GM23338 (cell line): Measurements from ENCODE around the gene WDR76.

Experiments used
- POLR2AphosphoS5 ChIP-seq: IDR thresholded peaks from 2 replicates; pipeline ENCODE4 v1.6.1; 2016; ENCODE audit warnings: antibody characterized with exemption, low read depth
- TF ChIP-seq, protein P1 (sequence below), 2 experiments: fragments of 200-600 bp in 1 of 2; sonication (generic) in 1 of 2; conservative IDR thresholded peaks; 2 replicates each; pipeline versions ENCODE4 v1.5.1 to v1.6.1; 2016 to 2017; ENCODE audit warnings: antibody characterized with exemption in 2 of 2, low read depth in 2 of 2, mild to moderate bottlenecking in 2 of 2, moderate library complexity in 1 of 2
- TF ChIP-seq, protein P2 (sequence below): IDR thresholded peaks from 2 replicates; pipeline ENCODE4 v1.6.1; 2016; ENCODE audit warnings: antibody characterized with exemption

DNA sequence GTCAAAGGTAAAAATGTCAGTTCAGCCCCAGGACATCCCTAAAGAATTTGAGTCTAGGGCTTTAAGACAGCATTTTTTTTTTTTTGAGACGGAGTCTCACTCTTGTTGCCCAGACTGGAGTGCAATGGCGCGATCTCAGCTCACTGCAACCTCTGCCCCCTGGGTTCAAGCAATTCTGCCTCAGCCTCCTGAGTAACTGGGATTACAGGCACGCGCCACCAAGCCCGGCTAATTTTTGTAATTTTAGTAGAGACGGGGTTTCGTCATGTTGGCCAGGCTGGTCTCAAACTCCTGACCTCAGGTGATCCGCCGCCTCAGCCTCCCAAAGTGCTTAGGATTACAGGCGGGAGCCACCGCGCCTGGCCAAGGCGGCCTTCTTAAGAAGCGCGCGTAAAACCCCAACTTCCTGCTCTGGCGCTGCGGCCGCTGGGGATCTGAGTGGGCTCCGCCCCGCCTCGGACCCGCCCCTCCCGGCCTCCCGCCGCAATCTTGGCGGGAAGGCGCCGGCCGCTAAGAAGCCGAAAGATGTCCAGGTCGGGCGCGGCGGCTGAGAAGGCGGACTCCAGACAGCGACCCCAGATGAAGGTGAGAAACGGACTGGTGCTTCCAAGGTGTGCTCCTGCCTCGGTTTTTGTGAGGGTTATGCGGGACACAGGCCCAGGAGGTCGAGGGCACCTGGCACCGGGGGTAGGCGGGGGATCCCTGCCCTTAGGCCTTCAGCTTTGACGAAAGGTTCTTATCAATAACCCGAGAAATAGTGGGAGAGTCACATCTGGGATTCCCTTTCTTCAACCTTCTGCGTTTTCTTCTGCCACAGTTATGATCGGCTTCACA, at the start of gene WDR76:
- TF ChIP-seq, protein P1, sequence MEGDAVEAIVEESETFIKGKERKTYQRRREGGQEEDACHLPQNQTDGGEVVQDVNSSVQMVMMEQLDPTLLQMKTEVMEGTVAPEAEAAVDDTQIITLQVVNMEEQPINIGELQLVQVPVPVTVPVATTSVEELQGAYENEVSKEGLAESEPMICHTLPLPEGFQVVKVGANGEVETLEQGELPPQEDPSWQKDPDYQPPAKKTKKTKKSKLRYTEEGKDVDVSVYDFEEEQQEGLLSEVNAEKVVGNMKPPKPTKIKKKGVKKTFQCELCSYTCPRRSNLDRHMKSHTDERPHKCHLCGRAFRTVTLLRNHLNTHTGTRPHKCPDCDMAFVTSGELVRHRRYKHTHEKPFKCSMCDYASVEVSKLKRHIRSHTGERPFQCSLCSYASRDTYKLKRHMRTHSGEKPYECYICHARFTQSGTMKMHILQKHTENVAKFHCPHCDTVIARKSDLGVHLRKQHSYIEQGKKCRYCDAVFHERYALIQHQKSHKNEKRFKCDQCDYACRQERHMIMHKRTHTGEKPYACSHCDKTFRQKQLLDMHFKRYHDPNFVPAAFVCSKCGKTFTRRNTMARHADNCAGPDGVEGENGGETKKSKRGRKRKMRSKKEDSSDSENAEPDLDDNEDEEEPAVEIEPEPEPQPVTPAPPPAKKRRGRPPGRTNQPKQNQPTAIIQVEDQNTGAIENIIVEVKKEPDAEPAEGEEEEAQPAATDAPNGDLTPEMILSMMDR (conservative IDR thresholded peaks at IDR 0.05; ENCODE audit: low read depth in 2 of 2), result 0 out of 4 replicates have a peak, but pooled peaks of 1 of the 2 experiments have one; percentile 1
- TF ChIP-seq, protein P2, sequence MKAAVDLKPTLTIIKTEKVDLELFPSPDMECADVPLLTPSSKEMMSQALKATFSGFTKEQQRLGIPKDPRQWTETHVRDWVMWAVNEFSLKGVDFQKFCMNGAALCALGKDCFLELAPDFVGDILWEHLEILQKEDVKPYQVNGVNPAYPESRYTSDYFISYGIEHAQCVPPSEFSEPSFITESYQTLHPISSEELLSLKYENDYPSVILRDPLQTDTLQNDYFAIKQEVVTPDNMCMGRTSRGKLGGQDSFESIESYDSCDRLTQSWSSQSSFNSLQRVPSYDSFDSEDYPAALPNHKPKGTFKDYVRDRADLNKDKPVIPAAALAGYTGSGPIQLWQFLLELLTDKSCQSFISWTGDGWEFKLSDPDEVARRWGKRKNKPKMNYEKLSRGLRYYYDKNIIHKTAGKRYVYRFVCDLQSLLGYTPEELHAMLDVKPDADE, result no peak
- peak; percentile 64 for TF ChIP-seq POLR2AphosphoS5
